GM21576 (cell line): ENCODE data around the gene MAPK11.

Source experiments
- ATAC-seq: cut with Tn5 transposase; IDR thresholded peaks from one replicate; pipeline ENCODE4 v1.9.1; 2021; ENCODE audit warnings: mild to moderate bottlenecking, moderate library complexity; ENCODE audit not compliant: unreplicated experiment

The MAPK11 gene

GRCh38 chr22:50227579-50228215 lies 42.5 kb downstream of the MAPK11 start:
- no peak for ATAC-seq

GRCh38 chr22:50226875-50227165 lies 43.4 kb downstream of the MAPK11 start:
- ATAC-seq, result no peak

GRCh38 chr22:50226063-50226874 lies 43.9 kb downstream of the MAPK11 start:
- ATAC-seq, result no peak

DNA sequence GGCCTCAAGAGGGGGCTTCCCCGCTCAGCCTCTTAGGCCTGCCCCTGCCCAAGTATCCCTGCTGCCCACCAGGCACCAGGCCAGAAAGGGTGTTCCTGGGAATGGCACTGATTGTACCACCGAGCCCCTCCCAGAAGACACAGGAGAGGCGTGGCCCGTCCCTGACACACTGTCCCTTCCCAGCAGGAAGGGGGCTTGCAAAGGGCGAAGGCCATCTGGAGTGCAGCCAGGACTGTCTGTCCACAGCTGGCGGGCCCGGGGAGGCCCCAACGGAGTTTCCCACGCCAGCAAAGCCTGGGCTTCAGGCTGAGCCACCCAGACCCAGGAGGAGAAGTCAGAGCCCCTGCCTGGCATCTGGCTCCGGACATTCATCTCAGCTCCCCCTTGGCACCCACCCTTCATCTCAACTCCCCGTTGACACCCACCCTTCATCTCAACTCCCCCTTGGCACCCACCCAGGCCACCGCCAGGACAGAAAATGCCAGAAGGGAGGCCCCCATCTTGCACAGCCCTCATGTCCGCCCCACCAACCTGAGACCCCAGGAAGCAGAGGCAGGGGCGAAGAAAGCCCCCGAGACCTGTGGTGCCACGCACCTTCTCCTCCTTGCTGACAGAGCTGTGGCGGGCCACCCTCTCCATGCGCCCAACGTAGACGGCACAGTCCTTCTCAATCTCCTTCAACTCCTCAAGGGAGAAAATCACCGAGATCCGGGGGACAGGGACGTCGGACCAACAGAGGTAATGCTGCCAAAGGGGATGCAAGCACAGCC lies 44.8 kb downstream of the MAPK11 start:
- ATAC-seq, result no peak

- no peak for ATAC-seq
Observed at GRCh38 chr22:50224071-50224470, 46.1 kb downstream of the MAPK11 start.

GRCh38 chr22:50222508-50222907 lies 47.7 kb downstream of the MAPK11 start:
- no peak for ATAC-seq

GRCh38 chr22:50221410-50222300 lies 48.5 kb downstream of the MAPK11 start:
- ATAC-seq, result no peak

GRCh38 chr22:50220603-50221409 lies 49.4 kb downstream of the MAPK11 start:
- ATAC-seq, result no peak

DNA sequence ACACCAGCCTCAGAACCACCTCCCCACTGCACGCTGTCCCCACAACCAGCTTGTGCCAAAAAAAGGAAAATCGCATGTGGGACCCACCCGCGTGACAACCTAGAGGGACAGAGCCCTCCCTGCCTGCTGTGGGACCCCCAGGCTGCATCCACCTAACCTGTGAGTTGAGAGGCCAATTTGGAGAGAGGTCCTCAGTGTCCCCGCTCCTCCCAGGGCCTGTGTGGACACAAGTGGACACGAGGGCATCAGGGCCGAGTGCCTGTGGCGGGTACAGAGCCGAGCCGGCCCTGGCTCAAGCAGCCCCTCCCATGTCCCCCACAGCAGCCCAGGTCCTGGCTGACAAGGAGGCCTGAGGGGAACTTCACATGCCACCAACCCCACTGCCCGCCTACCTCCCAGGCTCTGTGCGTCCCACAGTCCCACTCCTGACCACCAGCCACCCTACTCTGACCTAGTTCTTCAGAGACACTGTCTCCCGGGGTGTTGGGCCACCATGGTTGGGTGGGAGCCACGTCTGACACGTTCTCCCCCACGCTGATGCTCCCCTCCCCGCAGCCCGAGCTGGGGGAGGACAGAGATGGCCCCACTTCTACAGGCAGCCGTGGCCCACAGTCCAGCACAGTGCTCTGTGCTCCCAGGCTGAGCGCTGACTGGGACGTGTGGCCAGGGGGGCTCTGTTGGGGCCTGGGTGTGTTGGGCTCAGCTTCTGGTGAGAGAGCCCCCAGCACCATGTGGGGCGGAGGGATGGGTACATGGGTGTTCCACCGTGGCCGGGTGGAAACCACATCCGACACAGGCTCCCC lies 50.2 kb downstream of the MAPK11 start:
- no peak for ATAC-seq

DNA sequence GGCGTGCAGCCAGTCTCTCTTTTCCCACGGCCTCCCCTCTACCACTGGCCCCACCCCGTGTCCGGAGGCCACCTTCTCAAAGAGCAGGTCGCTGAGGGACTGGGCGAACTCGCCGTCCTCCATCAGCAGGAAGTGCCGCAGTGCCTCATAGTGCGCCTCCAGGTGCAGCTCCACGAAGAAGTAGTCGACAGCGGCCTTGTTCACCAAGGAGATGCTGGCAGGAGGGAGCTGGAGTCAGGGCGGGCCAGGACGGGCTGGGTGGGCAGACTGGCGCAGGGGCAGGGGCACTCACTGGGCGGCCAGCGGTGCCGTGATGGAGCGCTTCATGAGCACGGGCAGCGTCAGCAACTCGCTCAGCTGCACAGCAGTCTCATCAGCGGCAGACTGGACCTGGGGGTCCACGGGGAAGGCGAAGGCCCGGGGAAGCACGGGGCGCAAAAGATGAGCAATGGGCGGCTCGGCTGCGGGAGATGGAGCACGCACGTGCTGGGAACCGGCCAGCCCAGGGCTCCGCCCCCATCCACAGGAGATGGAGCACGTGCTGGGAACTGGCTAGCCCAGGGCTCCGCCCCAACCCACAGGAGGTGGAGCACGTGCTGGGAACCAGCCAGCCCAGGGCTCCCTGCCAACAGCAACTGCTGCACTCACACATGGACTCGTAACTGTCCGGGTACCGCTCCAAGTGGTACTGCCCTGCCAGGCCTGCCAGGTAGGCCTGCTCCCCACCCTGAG lies 51.0 kb downstream of the MAPK11 start:
- ATAC-seq, result no peak

DNA sequence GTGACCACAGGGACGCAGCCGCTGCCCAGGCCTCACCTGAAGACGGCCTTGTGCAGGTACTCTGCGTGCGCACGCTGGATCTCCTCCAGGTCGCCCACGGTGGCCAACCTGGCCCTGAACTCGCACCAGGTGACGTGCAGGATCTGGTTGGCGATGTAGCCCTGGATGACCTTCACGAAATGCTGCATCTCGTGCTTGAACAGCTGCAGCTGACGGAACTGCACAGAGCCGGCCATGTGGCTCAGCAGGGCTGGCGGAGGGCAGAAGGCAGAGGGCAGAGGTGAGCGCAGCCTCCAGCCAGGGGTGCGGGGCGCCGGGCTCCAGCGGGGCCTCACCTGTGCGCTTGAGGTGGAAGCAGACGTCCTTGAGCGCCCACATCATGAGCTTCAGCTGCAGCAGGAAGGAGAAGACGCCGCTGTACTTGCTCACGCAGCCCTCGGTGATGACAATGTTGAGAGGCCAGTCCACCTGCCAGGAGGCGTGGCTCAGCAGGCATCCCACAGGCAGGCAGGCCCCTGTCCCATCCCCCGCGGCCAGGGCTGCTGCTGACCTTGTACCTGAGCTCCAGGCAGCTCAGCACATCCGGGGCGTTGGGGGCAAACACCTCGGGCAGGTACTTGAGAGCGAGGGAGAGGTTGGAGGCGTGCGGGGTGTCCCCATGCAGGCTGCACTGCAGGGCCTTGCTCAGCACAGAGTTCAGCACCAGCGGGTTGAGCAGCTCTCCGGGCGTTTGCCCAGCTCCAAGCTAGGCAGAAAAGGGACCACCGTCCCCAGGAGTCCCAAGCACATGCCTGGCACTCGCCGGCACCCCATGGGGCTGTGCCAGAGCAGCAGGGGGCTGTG lies 51.8 kb downstream of the MAPK11 start:
- no peak for ATAC-seq

- no peak for ATAC-seq
Observed at GRCh38 chr22:50217543-50218152, 52.5 kb downstream of the MAPK11 start.

DNA sequence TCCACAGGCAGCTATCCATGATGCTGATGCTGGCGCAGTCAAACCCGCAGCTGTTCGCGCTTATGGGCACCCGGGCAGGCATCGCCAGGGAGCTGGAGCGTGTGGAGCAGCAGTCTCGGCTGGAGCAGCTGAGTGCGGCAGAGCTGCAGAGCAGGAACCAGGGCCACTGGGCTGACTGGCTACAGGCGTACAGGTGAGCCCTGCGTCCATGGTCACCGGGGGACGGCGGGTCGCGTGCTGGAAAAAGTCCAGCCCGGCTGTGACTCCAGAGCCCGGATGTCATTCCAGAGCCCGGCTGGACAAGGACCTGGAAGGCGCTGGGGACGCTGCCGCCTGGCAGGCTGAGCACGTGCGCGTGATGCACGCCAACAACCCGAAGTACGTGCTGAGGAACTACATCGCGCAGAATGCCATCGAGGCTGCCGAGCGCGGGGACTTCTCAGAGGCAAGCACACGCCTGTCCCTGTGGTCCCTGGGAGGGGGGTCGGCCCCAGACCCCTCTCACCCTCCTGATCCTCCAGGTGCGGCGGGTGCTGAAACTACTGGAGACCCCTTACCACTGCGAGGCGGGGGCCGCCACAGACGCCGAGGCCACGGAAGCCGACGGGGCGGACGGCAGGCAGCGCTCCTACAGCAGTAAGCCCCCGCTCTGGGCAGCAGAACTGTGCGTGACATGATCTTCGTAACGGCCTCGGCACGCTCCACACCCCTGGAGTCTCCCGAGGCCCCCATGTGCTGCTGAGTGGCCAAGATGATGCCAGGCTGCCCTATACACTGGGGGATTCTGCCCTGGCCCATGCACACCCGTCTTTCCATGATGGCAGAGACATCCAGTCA lies 53.3 kb downstream of the MAPK11 start:
- no peak for ATAC-seq

DNA sequence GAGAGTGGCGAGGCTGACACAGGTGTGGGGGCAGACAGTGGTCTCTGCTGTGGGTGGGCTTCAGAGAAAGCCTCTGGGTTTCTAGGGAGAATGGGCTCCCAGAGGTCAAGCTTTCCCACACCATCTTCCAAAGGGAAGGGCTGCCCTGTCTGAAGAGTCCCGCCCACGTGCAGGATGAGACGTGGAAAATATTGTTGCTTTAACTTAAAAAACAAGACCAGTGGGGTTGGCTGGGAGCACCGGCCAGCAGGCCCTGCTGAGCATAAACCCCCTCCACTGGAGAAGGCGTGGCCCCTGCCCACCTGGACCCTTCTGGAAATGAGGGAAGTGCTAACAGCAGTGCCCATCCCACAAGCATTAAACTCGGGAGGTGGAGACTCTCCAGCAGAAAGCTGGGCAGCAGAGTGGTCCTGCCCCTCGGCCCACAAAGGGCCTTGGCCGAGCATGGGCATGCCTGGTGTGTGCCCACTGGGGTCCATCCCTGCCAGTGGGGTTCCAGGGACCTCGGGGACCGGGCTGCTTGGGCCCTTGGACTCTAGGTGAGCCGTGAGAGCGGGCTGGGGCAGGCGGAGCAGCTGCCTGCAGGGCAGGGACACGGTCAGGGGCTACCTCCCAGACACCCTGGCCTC lies 54.0 kb downstream of the MAPK11 start:
- ATAC-seq, result no peak

- ATAC-seq, result no peak
Observed at GRCh38 chr22:50215297-50216054, 54.7 kb downstream of the MAPK11 start.
